KOPT-K1 (cell line): Measurements from ENCODE around the gene MKNK1.

Experiments
- H3K27ac ChIP-seq: fragments of 200-600 bp; sonication (generic); 2 replicates; pipeline ENCODE4 v1.5.1; 2016; ENCODE audit warnings: antibody characterized with exemption, mild to moderate bottlenecking, low read depth, low read length; ENCODE audit not compliant: poor library complexity, severe bottlenecking
- H3K36me3 ChIP-seq: fragments of 200-600 bp; sonication (generic); 2 replicates; pipeline ENCODE4 v1.5.1; 2017; ENCODE audit warnings: antibody characterized with exemption, mild to moderate bottlenecking, low read length, moderate library complexity; ENCODE audit not compliant: insufficient read depth
- H3K9me3 ChIP-seq: fragments of 200-600 bp; sonication (generic); 2 replicates; pipeline ENCODE4 v1.5.1; 2017; ENCODE audit warnings: antibody characterized with exemption, low read length, mild to moderate bottlenecking; ENCODE audit not compliant: insufficient read depth, poor library complexity, severe bottlenecking

MKNK1 gene

GRCh38 chr1:46592823-46593222 lies 11.2 kb downstream of the MKNK1 start:
- H3K9me3 ChIP-seq, result no peaks in the 10 kb centered on the region
- H3K36me3 ChIP-seq, result peaks cover 35% of the 10 kb centered on the region
- no peak overlapping the region for H3K27ac ChIP-seq

- Histone ChIP-seq H3K27ac (no peak overlapping the region), H3K36me3 (peaks cover 44% of the 10 kb centered on the region), H3K9me3 (no peaks in the 10 kb centered on the region)
These were observed 14.5 kb downstream of the MKNK1 start for GRCh38 chr1:46589529-46589928.

- Histone ChIP-seq H3K36me3 (peaks cover 37% of the 10 kb centered on the region), H3K9me3 (no peaks in the 10 kb centered on the region)
These were observed 17.0 kb downstream of the MKNK1 start for GRCh38 chr1:46587069-46587468.

GRCh38 chr1:46585312-46585938 lies 18.6 kb downstream of the MKNK1 start:
- Histone ChIP-seq H3K27ac (no peak overlapping the region), H3K36me3 (peaks cover 26% of the 10 kb centered on the region), H3K9me3 (no peaks in the 10 kb centered on the region)

More at GRCh38 chr1:46587069-46587468, 17.0 kb downstream of the MKNK1 start:
- no peak overlapping the region for H3K27ac ChIP-seq

GRCh38 chr1:46583494-46583893 lies 20.6 kb downstream of the MKNK1 start:
- no peaks in the 10 kb centered on the region for H3K9me3 ChIP-seq
- H3K36me3 ChIP-seq, result peaks cover 41% of the 10 kb centered on the region
- no peak overlapping the region for H3K27ac ChIP-seq

GRCh38 chr1:46582972-46583371 lies 21.1 kb downstream of the MKNK1 start:
- Histone ChIP-seq H3K27ac (no peak overlapping the region), H3K9me3 (no peaks in the 10 kb centered on the region), H3K36me3 (peaks cover 41% of the 10 kb centered on the region)

GRCh38 chr1:46581681-46582455 lies 22.2 kb downstream of the MKNK1 start:
- Histone ChIP-seq H3K27ac (no peak overlapping the region), H3K9me3 (no peaks in the 10 kb centered on the region), H3K36me3 (peaks cover 41% of the 10 kb centered on the region)

- Histone ChIP-seq H3K27ac (no peak overlapping the region), H3K9me3 (no peaks in the 10 kb centered on the region), H3K36me3 (peaks cover 32% of the 10 kb centered on the region)
These were observed 23.7 kb downstream of the MKNK1 start for GRCh38 chr1:46580140-46580903.

- Histone ChIP-seq H3K27ac (no peak overlapping the region), H3K36me3 (peaks cover 28% of the 10 kb centered on the region), H3K9me3 (no peaks in the 10 kb centered on the region)
These were observed 26.4 kb downstream of the MKNK1 start for GRCh38 chr1:46577671-46578070.

GRCh38 chr1:46576596-46576995 lies 27.5 kb downstream of the MKNK1 start:
- Histone ChIP-seq H3K36me3 (peaks cover 20% of the 10 kb centered on the region), H3K9me3 (no peaks in the 10 kb centered on the region), H3K27ac (no peak overlapping the region)

- H3K36me3 ChIP-seq, result peaks cover 20% of the 10 kb centered on the region
- H3K9me3 ChIP-seq, result no peaks in the 10 kb centered on the region
- no peak overlapping the region for H3K27ac ChIP-seq
These were observed 28.3 kb downstream of the MKNK1 start for GRCh38 chr1:46575778-46576177.

- no peaks in the 10 kb centered on the region for H3K9me3 ChIP-seq
- H3K36me3 ChIP-seq, result peaks cover 15% of the 10 kb centered on the region
- no peak overlapping the region for H3K27ac ChIP-seq
These were observed 28.8 kb downstream of the MKNK1 start for GRCh38 chr1:46575300-46575699.

GRCh38 chr1:46571691-46572225 lies 32.3 kb downstream of the MKNK1 start:
- no peak overlapping the region for H3K27ac ChIP-seq
- no peaks in the 10 kb centered on the region for H3K9me3 ChIP-seq
- peaks cover 5% of the 10 kb centered on the region for H3K36me3 ChIP-seq

- H3K9me3 ChIP-seq, result no peaks in the 10 kb centered on the region
- no peak overlapping the region for H3K27ac ChIP-seq
- peaks cover 5% of the 10 kb centered on the region for H3K36me3 ChIP-seq
These were observed 34.0 kb downstream of the MKNK1 start for GRCh38 chr1:46569884-46570725.
